ENCODE measurements around the gene IL19.

Gene IL19

GRCh38 chr1:206729050-206729449 lies 41.5 kb upstream of the IL19 start:
- ATAC-seq: no peak

GRCh38 chr1:206729507-206729906 lies 41.1 kb upstream of the IL19 start:
- no peak for ATAC-seq
- no peak for TF ChIP-seq ZC3H10 (CRISPR knock-in tag; IDR thresholded peaks at IDR 0.05)
- TF ChIP-seq ISL1 (CRISPR knock-in tag; IDR thresholded peaks at IDR 0.05): no peak
- TF ChIP-seq ZFP30 (CRISPR knock-in tag; IDR thresholded peaks at IDR 0.05): no peak
- TF ChIP-seq ZFP3 (CRISPR knock-in tag; IDR thresholded peaks at IDR 0.05): no peak
- TF ChIP-seq PPARA (CRISPR knock-in tag; IDR thresholded peaks at IDR 0.05; ENCODE audit: borderline replicate concordance): no peak
- no peak for TF ChIP-seq RARB (CRISPR knock-in tag; IDR thresholded peaks at IDR 0.05)
- TF ChIP-seq TSHZ2 (CRISPR knock-in tag; IDR thresholded peaks at IDR 0.05): no peak
- no peak for TF ChIP-seq CSRNP3 (CRISPR knock-in tag; IDR thresholded peaks at IDR 0.05)
- TF ChIP-seq BACH2 (CRISPR knock-in tag; IDR thresholded peaks at IDR 0.05; ENCODE audit: borderline replicate concordance): no peak
- no peak for TF ChIP-seq CSDC2 (CRISPR knock-in tag; IDR thresholded peaks at IDR 0.05)
- no peak for TF ChIP-seq ZNF8 (CRISPR knock-in tag; IDR thresholded peaks at IDR 0.05)
- TF ChIP-seq ESRRG (CRISPR knock-in tag; IDR thresholded peaks at IDR 0.05): no peak
- no peak for TF ChIP-seq OSR1 (CRISPR knock-in tag; IDR thresholded peaks at IDR 0.05)
- TF ChIP-seq CREB5 (CRISPR knock-in tag; IDR thresholded peaks at IDR 0.05; ENCODE audit: low read depth): no peak

More at GRCh38 chr1:206729050-206729449, 41.5 kb upstream of the IL19 start:
- TF ChIP-seq TOX (CRISPR knock-in tag; IDR thresholded peaks at IDR 0.05; ENCODE audit: borderline replicate concordance) (no peak), ZC3H10 (CRISPR knock-in tag; IDR thresholded peaks at IDR 0.05) (no peak), OSR1 (CRISPR knock-in tag; IDR thresholded peaks at IDR 0.05) (no peak), ZNF70 (CRISPR knock-in tag; IDR thresholded peaks at IDR 0.05) (no peak), GLIS3 (CRISPR knock-in tag; IDR thresholded peaks at IDR 0.05) (no peak), TSHZ2 (CRISPR knock-in tag; IDR thresholded peaks at IDR 0.05) (no peak), ESRRG (CRISPR knock-in tag; IDR thresholded peaks at IDR 0.05) (no peak), ZFP30 (CRISPR knock-in tag; IDR thresholded peaks at IDR 0.05) (no peak), ZNF565 (CRISPR knock-in tag; conservative IDR thresholded peaks at IDR 0.05; ENCODE audit: low read depth) (no peak), CSRNP3 (CRISPR knock-in tag; IDR thresholded peaks at IDR 0.05) (no peak), SNAI2 (CRISPR knock-in tag; IDR thresholded peaks at IDR 0.05) (no peak), ARNTL (CRISPR knock-in tag; IDR thresholded peaks at IDR 0.05; ENCODE audit: borderline replicate concordance, low read depth) (no peak)

- no peak for ATAC-seq
- TF ChIP-seq CSDC2 (CRISPR knock-in tag; IDR thresholded peaks at IDR 0.05) (no peak), CSRNP3 (CRISPR knock-in tag; IDR thresholded peaks at IDR 0.05) (no peak), ZNF565 (CRISPR knock-in tag; conservative IDR thresholded peaks at IDR 0.05; ENCODE audit: low read depth) (no peak), TSHZ2 (CRISPR knock-in tag; IDR thresholded peaks at IDR 0.05) (no peak), TOX (CRISPR knock-in tag; IDR thresholded peaks at IDR 0.05; ENCODE audit: borderline replicate concordance) (no peak), ESRRG (CRISPR knock-in tag; IDR thresholded peaks at IDR 0.05) (no peak), ARNTL (CRISPR knock-in tag; IDR thresholded peaks at IDR 0.05; ENCODE audit: borderline replicate concordance, low read depth) (no peak), ZNF8 (CRISPR knock-in tag; IDR thresholded peaks at IDR 0.05) (no peak), POU6F1 (CRISPR knock-in tag; IDR thresholded peaks at IDR 0.05; ENCODE audit: borderline replicate concordance, low read depth) (no peak)
Observed at GRCh38 chr1:206732508-206732907, 38.1 kb upstream of the IL19 start.
